ENCODE results near the gene DUSP16.

The DUSP16 gene

GRCh38 chr12:12519354-12519998 lies 43.2 kb downstream of the DUSP16 start:
- no peak for DNase-seq

GRCh38 chr12:12518919-12519318 lies 43.7 kb downstream of the DUSP16 start:
- DNase-seq: no peak

- no peak for DNase-seq
These were observed 44.2 kb downstream of the DUSP16 start for GRCh38 chr12:12518464-12518845.

- no peak for DNase-seq
These were observed 49.2 kb downstream of the DUSP16 start for GRCh38 chr12:12513416-12514006.

- no peak for DNase-seq
These were observed 50.6 kb downstream of the DUSP16 start for GRCh38 chr12:12511895-12512711.

GRCh38 chr12:12511021-12511783 lies 51.5 kb downstream of the DUSP16 start:
- no peak for DNase-seq

GRCh38 chr12:12510551-12510950 lies 52.1 kb downstream of the DUSP16 start:
- no peak for DNase-seq

GRCh38 chr12:12510141-12510540 lies 52.5 kb downstream of the DUSP16 start:
- DNase-seq: no peak

- DNase-seq: no peak
These were observed 54.1 kb downstream of the DUSP16 start for GRCh38 chr12:12508612-12509011.

- no peak for DNase-seq
These were observed 55.5 kb downstream of the DUSP16 start for GRCh38 chr12:12507121-12507520.

GRCh38 chr12:12506496-12506890 lies 56.2 kb downstream of the DUSP16 start:
- DNase-seq: no peak

- no peak for DNase-seq
These were observed 56.8 kb downstream of the DUSP16 start for GRCh38 chr12:12505544-12506495.

- DNase-seq: peak; percentile 23
These were observed 59.1 kb downstream of the DUSP16 start for GRCh38 chr12:12503384-12504078.

- DNase-seq: no peak
These were observed 59.9 kb downstream of the DUSP16 start for GRCh38 chr12:12502815-12503151.

GRCh38 chr12:12502130-12502814 lies 60.4 kb downstream of the DUSP16 start:
- peak; percentile 3 for DNase-seq

- DNase-seq: no peak
These were observed 61.5 kb downstream of the DUSP16 start for GRCh38 chr12:12501121-12501520.

- no peak for DNase-seq
These were observed 62.6 kb downstream of the DUSP16 start for GRCh38 chr12:12499909-12500604.

GRCh38 chr12:12498210-12498609 lies 64.5 kb downstream of the DUSP16 start:
- DNase-seq: no peak

- DNase-seq: no peak
These were observed 67.1 kb downstream of the DUSP16 start for GRCh38 chr12:12495536-12495935.

- no peak for DNase-seq
These were observed 70.1 kb downstream of the DUSP16 start for GRCh38 chr12:12492547-12492946.
